H9 (cell line): Measurements from ENCODE around the gene TRRAP. TPM values are rescaled to one million over a fixed set of nuclear protein-coding genes. Genes with fewer than 3 reads are reported as not detected.

Experiments used
- DNase-seq: peaks from one replicate; pipeline ENCODE4 v3.0.0-alpha.2; 2017
- H2AFZ ChIP-seq: one replicate; pipeline ENCODE4 v1.6.1; 2013; ENCODE audit warnings: mild to moderate bottlenecking, low read length, control low read depth, moderate library complexity
- H2AK5ac ChIP-seq: 2 replicates; pipeline ENCODE4 v1.6.1; 2013; ENCODE audit warnings: low read length, control low read depth, mixed read lengths; ENCODE audit not compliant: insufficient read length
- H2BK120ac ChIP-seq: one replicate; pipeline ENCODE4 v1.6.1; 2013; ENCODE audit warnings: low read depth, mild to moderate bottlenecking, low read length, control low read depth, inconsistent platforms; ENCODE audit not compliant: poor library complexity, severe bottlenecking
- H2BK12ac ChIP-seq: 2 replicates; pipeline ENCODE4 v1.6.1; 2013; ENCODE audit warnings: low read length, control low read depth, mixed read lengths, low read depth; ENCODE audit not compliant: insufficient read length
- H2BK15ac ChIP-seq: 2 replicates; pipeline ENCODE4 v1.6.1; 2013; ENCODE audit warnings: low read depth, low read length, control low read depth
- H2BK20ac ChIP-seq: one replicate; pipeline ENCODE4 v1.6.1; 2013; ENCODE audit warnings: low read depth, mild to moderate bottlenecking, low read length, control low read depth, inconsistent platforms; ENCODE audit not compliant: poor library complexity, severe bottlenecking
- H2BK5ac ChIP-seq: 2 replicates; pipeline ENCODE4 v1.6.1; 2013; ENCODE audit warnings: low read length, control low read depth, mixed read lengths; ENCODE audit not compliant: insufficient read length
- H3K14ac ChIP-seq: 2 replicates; pipeline ENCODE4 v1.6.1; 2013; ENCODE audit warnings: low read length, control low read depth; ENCODE audit not compliant: insufficient read depth
- H3K18ac ChIP-seq: 2 replicates; pipeline ENCODE4 v1.6.1; 2013; ENCODE audit warnings: low read depth, mild to moderate bottlenecking, mixed read lengths, low read length, control low read depth; ENCODE audit not compliant: insufficient read length
- H3K23ac ChIP-seq: 2 replicates; pipeline ENCODE4 v1.6.1; 2013; ENCODE audit warnings: low read length, control low read depth, mixed read lengths, low read depth; ENCODE audit not compliant: insufficient read length
- H3K23me2 ChIP-seq: 2 replicates; pipeline ENCODE4 v1.6.1; 2013; ENCODE audit warnings: low read depth, mild to moderate bottlenecking, mixed read lengths, low read length, control low read depth; ENCODE audit not compliant: insufficient read length, poor library complexity, severe bottlenecking
- H3K27ac ChIP-seq: 2 replicates; pipeline ENCODE4 v1.5.1; 2013; ENCODE audit warnings: low read length, control low read depth, mixed read lengths, low read depth; ENCODE audit not compliant: insufficient read length
- H3K27me3 ChIP-seq: 2 replicates; pipeline ENCODE4 v1.6.1; 2013; ENCODE audit warnings: low read length, control low read depth, inconsistent platforms; ENCODE audit not compliant: insufficient read depth
- H3K4ac ChIP-seq: 2 replicates; pipeline ENCODE4 v1.6.1; 2013; ENCODE audit warnings: low read depth, mild to moderate bottlenecking, control low read depth, inconsistent platforms, low read length, moderate library complexity
- H3K4me1 ChIP-seq: 2 replicates; pipeline ENCODE4 v1.6.1; 2013; ENCODE audit warnings: low read length, control low read depth, inconsistent platforms; ENCODE audit not compliant: insufficient read depth
- H3K4me2 ChIP-seq: 2 replicates; pipeline ENCODE4 v1.6.1; 2013; ENCODE audit warnings: low read length, control low read depth, mixed read lengths; ENCODE audit not compliant: insufficient read length, insufficient read depth
- H3K56ac ChIP-seq: 2 replicates; pipeline ENCODE4 v1.6.1; 2013; ENCODE audit warnings: low read depth, mild to moderate bottlenecking, mixed read lengths, low read length, control low read depth; ENCODE audit not compliant: insufficient read length
- H3K79me1 ChIP-seq: 2 replicates; pipeline ENCODE4 v1.6.1; 2013; ENCODE audit warnings: low read depth, mild to moderate bottlenecking, moderate library complexity, low read length, control low read depth, inconsistent platforms; ENCODE audit not compliant: insufficient read depth, poor library complexity, severe bottlenecking
- H3K79me2 ChIP-seq: 2 replicates; pipeline ENCODE4 v1.6.1; 2013; ENCODE audit warnings: low read length, control low read depth, inconsistent platforms; ENCODE audit not compliant: insufficient read depth
- H3K9ac ChIP-seq: 2 replicates; pipeline ENCODE4 v1.6.1; 2013; ENCODE audit warnings: low read length, control low read depth, mixed read lengths; ENCODE audit not compliant: insufficient read length; ENCODE audit errors: extremely low read depth
- H3K9me3 ChIP-seq: one replicate; pipeline ENCODE4 v1.6.1; 2013; ENCODE audit warnings: low read depth, low read length, inconsistent platforms; ENCODE audit not compliant: control insufficient read depth
- H3T11ph ChIP-seq: one replicate; pipeline ENCODE4 v1.6.1; 2013; ENCODE audit warnings: mild to moderate bottlenecking, low read length, control low read depth, inconsistent platforms
- H4K20me1 ChIP-seq: one replicate; pipeline ENCODE4 v1.6.1; 2013; ENCODE audit not compliant: control insufficient read depth, insufficient read length, insufficient read depth
- H4K5ac ChIP-seq: 2 replicates; pipeline ENCODE4 v1.6.1; 2013; ENCODE audit warnings: low read depth, mild to moderate bottlenecking, mixed read lengths, low read length, control low read depth; ENCODE audit not compliant: insufficient read length
- H4K8ac ChIP-seq: replicated peaks from 2 replicates; pipeline ENCODE4 v1.6.1; 2013; ENCODE audit warnings: low read length, control low read depth, mixed read lengths, low read depth; ENCODE audit not compliant: insufficient read length
- H4K91ac ChIP-seq: 2 replicates; pipeline ENCODE4 v1.6.1; 2013; ENCODE audit warnings: low read depth, mild to moderate bottlenecking, moderate library complexity, mixed read lengths, low read length, control low read depth; ENCODE audit not compliant: insufficient read length
- H3K27ac Mint-ChIP-seq, 3 experiments: 2 replicates in 2 of 3; 3 replicates in 1 of 3; pipeline ENCODE4 v1.8.0; 2020 to 2021; ENCODE audit warnings: mixed read lengths in 3 of 3, mild to moderate bottlenecking in 1 of 3, moderate library complexity in 1 of 3
- H3K27me3 Mint-ChIP-seq: 2 replicates; pipeline ENCODE4 v1.8.0; 2021; ENCODE audit warnings: low read depth, mild to moderate bottlenecking, moderate library complexity, mixed read lengths
- H3K36me3 Mint-ChIP-seq, 3 experiments: 2 replicates in 2 of 3; 3 replicates in 1 of 3; pipeline ENCODE4 v1.8.0; 2020 to 2021; ENCODE audit warnings: low read depth in 3 of 3, mixed read lengths in 3 of 3; ENCODE audit not compliant: insufficient read depth in 1 of 3
- H3K4me1 Mint-ChIP-seq, 2 experiments: 2 replicates each; pipeline ENCODE4 v1.8.0; 2020; ENCODE audit warnings: mixed read lengths in 2 of 2
- H3K4me3 Mint-ChIP-seq, 2 experiments: 2 replicates in 1 of 2; 3 replicates in 1 of 2; pipeline ENCODE4 v1.8.0; 2020 to 2021; ENCODE audit warnings: mild to moderate bottlenecking in 2 of 2, mixed read lengths in 2 of 2, moderate library complexity in 1 of 2
- H3K9me3 Mint-ChIP-seq, 2 experiments: 2 replicates in 1 of 2; 3 replicates in 1 of 2; pipeline ENCODE4 v1.8.0; 2020; ENCODE audit warnings: mild to moderate bottlenecking in 2 of 2, mixed read lengths in 2 of 2, moderate library complexity in 1 of 2
- CTCF ChIP-seq: fragments of 200-600 bp; sonication (generic); conservative IDR thresholded peaks from 3 replicates; pipeline ENCODE4 v1.8.0; 2021; ENCODE audit warnings: antibody characterized with exemption, mild to moderate bottlenecking
- WGBS: extraction: QIAGEN DNeasy Blood & Tissue Kit; methylation state at CpG from one replicate; pipeline ENCODE4 v1.1.7; 2013; ENCODE audit warnings: missing lambda C conversion rate, low lambda C conversion rate, mixed read lengths; ENCODE audit not compliant: insufficient read length; ENCODE audit errors: extremely low coverage; 5-methylcytosine and 5-hydroxymethylcytosine counted together
- total RNA-seq: library from RNA; stranded (reverse); gene quantifications from 2 replicates; pipeline ENCODE4 v1.2.1, GENCODE V29; 2021

The TRRAP gene
- total RNA-seq, 1 experiment from 2014 or later = 58.6 TPM

GRCh38 chr7:98902523-98902922 is 24.2 kb downstream of the TRRAP start:
- DNase-seq = no peak
- Histone ChIP-seq H2BK15ac (no peak overlapping the region), H3K23ac (no peak overlapping the region), H3K79me2 (no peaks in the 10 kb centered on the region), H3K9ac (no peak overlapping the region), H3K14ac (no peak overlapping the region), H2BK120ac (no peak overlapping the region), H2AK5ac (no peak overlapping the region), H4K5ac (no peak overlapping the region), H3K27me3 (no peaks in the 10 kb centered on the region), H3K23me2 (no peaks in the 10 kb centered on the region), H2BK20ac (no peak overlapping the region), H4K20me1 (no peaks in the 10 kb centered on the region), H3K4me2 (no peak overlapping the region), H3K4me1 (no peaks in the 10 kb centered on the region), H3K4ac (no peak overlapping the region), H3K18ac (no peak overlapping the region), H3T11ph (no peak overlapping the region), H3K56ac (no peak overlapping the region), H2AFZ (no peak overlapping the region), H4K8ac (no peak overlapping the region), H3K79me1 (no peaks in the 10 kb centered on the region), H2BK12ac (no peak overlapping the region), H3K27ac (no peak overlapping the region), H4K91ac (no peak overlapping the region), H3K9me3 (peaks cover 8% of the 10 kb centered on the region), H2BK5ac (no peak overlapping the region)
- Mint-ChIP-seq H3K9me3 (peaks cover 10 to 17% of the 10 kb centered on the region in 2 experiments), H3K27me3 (no peaks in the 10 kb centered on the region), H3K27ac (no peak overlapping the region), H3K4me1 (no peaks in the 10 kb centered on the region), H3K36me3 (peaks cover 80 to 95% (median 94%) of the 10 kb centered on the region in 3 experiments), H3K4me3 (no peak overlapping the region)
- no CpG with 5 or more reads among the region's 3 CpGs for WGBS
- no peak for TF ChIP-seq CTCF
